ENCODE measurements around the gene PRPH. TPM values are rescaled to one million over a fixed set of nuclear protein-coding genes. Genes with fewer than 3 reads are reported as not detected.

Gene PRPH
- total and polyA plus RNA-seq, 9 of the 15 experiments (the other 6 are each of a cell fraction or from before 2014, with no cell fraction given) = 0.27 to 1.9 (median 1.3) TPM; not detected in 1

GRCh38 chr12:49305762-49306510 lies 11.0 kb downstream of the PRPH start (continued):
- TF ChIP-seq C11orf30 (IDR thresholded peaks at IDR 0.05; ENCODE audit: low read depth) = peak; percentile 50
- no peak for TF ChIP-seq MYC (IDR thresholded peaks at IDR 0.05; ENCODE audit: low read depth, low read length)
- peak; percentile 21; the same call in 1 of the 2 replicates for TF ChIP-seq MYC (CRISPR knock-in tag; IDR thresholded peaks at IDR 0.05; ENCODE audit: borderline replicate concordance, low read depth)
- no peak for TF ChIP-seq ZNF24 (IDR thresholded peaks at IDR 0.05)
- no peak for TF ChIP-seq STAT5A (IDR thresholded peaks at IDR 0.05; ENCODE audit: borderline replicate concordance, low read length)
- TF ChIP-seq ZNF134 (CRISPR knock-in tag; conservative IDR thresholded peaks at IDR 0.05) = no peak
- 0 out of 2 replicates have a peak, but pooled peaks have one; percentile 17 for TF ChIP-seq FOSL1 (tag; conservative IDR thresholded peaks at IDR 0.05)
- peak; percentile 30; the same call in 1 of the 2 replicates for TF ChIP-seq MAFK (IDR thresholded peaks at IDR 0.05; ENCODE audit: low read length)
- no peak for TF ChIP-seq ZNF707 (CRISPR knock-in tag; conservative IDR thresholded peaks at IDR 0.05)
- 0 out of 2 replicates have a peak, but pooled peaks have one; percentile 21 for TF ChIP-seq HMBOX1 (IDR thresholded peaks at IDR 0.05)
- peak; percentile 26; the same call in 1 of the 2 replicates for TF ChIP-seq TEAD4 (IDR thresholded peaks at IDR 0.05; ENCODE audit: low read length)
- TF ChIP-seq TEAD4 (CRISPR knock-in tag; IDR thresholded peaks at IDR 0.05; ENCODE audit: borderline replicate concordance) = no peak
- no peak for TF ChIP-seq PHF8 (IDR thresholded peaks at IDR 0.05; ENCODE audit: borderline replicate concordance, low read length)
- TF ChIP-seq NFE2 (IDR thresholded peaks at IDR 0.05; ENCODE audit: low read depth) = 0 out of 2 replicates have a peak, but pooled peaks have one; percentile 39
- 0 out of 2 replicates have a peak, but pooled peaks have one; percentile 41 for TF ChIP-seq SMARCE1 (IDR thresholded peaks at IDR 0.05)
- peak; percentile 69 for TF ChIP-seq MGA (IDR thresholded peaks at IDR 0.05)
- TF ChIP-seq CXXC5 (CRISPR knock-in tag; IDR thresholded peaks at IDR 0.05) = 0 out of 2 replicates have a peak, but pooled peaks have one; percentile 28

Measured in K562 (cell line).